ENCODE results near the gene OPCML.

The OPCML gene

DNA sequence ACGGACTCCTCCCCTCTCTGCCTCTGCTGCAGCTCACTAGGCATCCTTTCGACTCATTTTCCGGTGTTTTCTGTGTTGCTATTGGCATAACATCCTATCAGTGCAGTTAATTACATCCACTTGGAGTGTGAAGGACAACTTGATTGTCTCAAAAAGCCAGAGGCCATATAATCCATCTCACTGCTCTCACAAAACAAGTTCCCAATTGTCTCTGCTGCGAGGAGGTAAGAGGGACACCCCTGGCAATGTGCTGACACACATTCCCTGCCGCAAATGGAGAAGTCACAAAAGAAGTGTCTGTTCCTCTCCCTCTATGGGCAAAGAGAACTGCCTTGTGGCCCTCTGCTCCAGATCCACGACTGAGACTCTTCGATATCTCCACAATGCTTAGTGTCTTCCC lies 618.4 kb downstream of the OPCML start (continued):
- TF ChIP-seq, protein P1, sequence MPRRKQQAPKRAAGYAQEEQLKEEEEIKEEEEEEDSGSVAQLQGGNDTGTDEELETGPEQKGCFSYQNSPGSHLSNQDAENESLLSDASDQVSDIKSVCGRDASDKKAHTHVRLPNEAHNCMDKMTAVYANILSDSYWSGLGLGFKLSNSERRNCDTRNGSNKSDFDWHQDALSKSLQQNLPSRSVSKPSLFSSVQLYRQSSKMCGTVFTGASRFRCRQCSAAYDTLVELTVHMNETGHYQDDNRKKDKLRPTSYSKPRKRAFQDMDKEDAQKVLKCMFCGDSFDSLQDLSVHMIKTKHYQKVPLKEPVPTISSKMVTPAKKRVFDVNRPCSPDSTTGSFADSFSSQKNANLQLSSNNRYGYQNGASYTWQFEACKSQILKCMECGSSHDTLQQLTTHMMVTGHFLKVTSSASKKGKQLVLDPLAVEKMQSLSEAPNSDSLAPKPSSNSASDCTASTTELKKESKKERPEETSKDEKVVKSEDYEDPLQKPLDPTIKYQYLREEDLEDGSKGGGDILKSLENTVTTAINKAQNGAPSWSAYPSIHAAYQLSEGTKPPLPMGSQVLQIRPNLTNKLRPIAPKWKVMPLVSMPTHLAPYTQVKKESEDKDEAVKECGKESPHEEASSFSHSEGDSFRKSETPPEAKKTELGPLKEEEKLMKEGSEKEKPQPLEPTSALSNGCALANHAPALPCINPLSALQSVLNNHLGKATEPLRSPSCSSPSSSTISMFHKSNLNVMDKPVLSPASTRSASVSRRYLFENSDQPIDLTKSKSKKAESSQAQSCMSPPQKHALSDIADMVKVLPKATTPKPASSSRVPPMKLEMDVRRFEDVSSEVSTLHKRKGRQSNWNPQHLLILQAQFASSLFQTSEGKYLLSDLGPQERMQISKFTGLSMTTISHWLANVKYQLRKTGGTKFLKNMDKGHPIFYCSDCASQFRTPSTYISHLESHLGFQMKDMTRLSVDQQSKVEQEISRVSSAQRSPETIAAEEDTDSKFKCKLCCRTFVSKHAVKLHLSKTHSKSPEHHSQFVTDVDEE (CRISPR knock-in tag; IDR thresholded peaks at IDR 0.05), result no peak
- no peak for TF ChIP-seq ARNTL (CRISPR knock-in tag; IDR thresholded peaks at IDR 0.05; ENCODE audit: borderline replicate concordance, low read depth)
- TF ChIP-seq, protein P2, sequence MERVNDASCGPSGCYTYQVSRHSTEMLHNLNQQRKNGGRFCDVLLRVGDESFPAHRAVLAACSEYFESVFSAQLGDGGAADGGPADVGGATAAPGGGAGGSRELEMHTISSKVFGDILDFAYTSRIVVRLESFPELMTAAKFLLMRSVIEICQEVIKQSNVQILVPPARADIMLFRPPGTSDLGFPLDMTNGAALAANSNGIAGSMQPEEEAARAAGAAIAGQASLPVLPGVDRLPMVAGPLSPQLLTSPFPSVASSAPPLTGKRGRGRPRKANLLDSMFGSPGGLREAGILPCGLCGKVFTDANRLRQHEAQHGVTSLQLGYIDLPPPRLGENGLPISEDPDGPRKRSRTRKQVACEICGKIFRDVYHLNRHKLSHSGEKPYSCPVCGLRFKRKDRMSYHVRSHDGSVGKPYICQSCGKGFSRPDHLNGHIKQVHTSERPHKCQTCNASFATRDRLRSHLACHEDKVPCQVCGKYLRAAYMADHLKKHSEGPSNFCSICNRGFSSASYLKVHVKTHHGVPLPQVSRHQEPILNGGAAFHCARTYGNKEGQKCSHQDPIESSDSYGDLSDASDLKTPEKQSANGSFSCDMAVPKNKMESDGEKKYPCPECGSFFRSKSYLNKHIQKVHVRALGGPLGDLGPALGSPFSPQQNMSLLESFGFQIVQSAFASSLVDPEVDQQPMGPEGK (CRISPR knock-in tag; IDR thresholded peaks at IDR 0.05; ENCODE audit: borderline replicate concordance), result no peak
- no peak for TF ChIP-seq PPARA (CRISPR knock-in tag; IDR thresholded peaks at IDR 0.05; ENCODE audit: borderline replicate concordance)
- no peak for TF ChIP-seq ZNF8 (CRISPR knock-in tag; IDR thresholded peaks at IDR 0.05)
- TF ChIP-seq, protein P3, sequence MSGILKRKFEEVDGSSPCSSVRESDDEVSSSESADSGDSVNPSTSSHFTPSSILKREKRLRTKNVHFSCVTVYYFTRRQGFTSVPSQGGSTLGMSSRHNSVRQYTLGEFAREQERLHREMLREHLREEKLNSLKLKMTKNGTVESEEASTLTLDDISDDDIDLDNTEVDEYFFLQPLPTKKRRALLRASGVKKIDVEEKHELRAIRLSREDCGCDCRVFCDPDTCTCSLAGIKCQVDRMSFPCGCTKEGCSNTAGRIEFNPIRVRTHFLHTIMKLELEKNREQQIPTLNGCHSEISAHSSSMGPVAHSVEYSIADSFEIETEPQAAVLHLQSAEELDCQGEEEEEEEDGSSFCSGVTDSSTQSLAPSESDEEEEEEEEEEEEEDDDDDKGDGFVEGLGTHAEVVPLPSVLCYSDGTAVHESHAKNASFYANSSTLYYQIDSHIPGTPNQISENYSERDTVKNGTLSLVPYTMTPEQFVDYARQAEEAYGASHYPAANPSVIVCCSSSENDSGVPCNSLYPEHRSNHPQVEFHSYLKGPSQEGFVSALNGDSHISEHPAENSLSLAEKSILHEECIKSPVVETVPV (CRISPR knock-in tag; IDR thresholded peaks at IDR 0.05), result no peak
- TF ChIP-seq ESRRG (CRISPR knock-in tag; IDR thresholded peaks at IDR 0.05), result no peak
- no peak for TF ChIP-seq ZC3H10 (CRISPR knock-in tag; IDR thresholded peaks at IDR 0.05)
- TF ChIP-seq ZNF70 (CRISPR knock-in tag; IDR thresholded peaks at IDR 0.05), result no peak
- TF ChIP-seq SNAI2 (CRISPR knock-in tag; IDR thresholded peaks at IDR 0.05), result no peak

DNA sequence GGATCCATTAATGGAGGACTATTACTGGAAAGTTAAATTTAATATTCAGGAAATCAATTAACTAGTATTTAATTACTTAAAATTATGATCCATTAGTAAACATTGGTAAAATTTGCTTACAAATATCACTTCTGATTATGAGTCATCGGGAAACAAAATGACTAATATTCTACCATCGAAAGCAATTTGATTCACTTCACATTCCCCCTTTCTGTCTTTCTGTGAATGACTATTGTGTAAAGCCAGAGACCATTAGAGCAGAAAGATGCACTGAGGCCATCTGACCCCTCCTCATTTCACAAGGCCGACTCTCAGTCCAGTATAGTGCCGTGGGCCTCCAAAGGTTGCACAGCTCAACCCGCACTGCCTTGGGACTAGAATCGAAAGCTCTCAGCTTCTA lies 619.0 kb downstream of the OPCML start:
- TF ChIP-seq GLIS3 (CRISPR knock-in tag; IDR thresholded peaks at IDR 0.05) (no peak), ISL1 (CRISPR knock-in tag; IDR thresholded peaks at IDR 0.05) (no peak), OSR1 (CRISPR knock-in tag; IDR thresholded peaks at IDR 0.05) (no peak)
- TF ChIP-seq, protein P3 (CRISPR knock-in tag; IDR thresholded peaks at IDR 0.05), result no peak
- no peak for ATAC-seq

DNA sequence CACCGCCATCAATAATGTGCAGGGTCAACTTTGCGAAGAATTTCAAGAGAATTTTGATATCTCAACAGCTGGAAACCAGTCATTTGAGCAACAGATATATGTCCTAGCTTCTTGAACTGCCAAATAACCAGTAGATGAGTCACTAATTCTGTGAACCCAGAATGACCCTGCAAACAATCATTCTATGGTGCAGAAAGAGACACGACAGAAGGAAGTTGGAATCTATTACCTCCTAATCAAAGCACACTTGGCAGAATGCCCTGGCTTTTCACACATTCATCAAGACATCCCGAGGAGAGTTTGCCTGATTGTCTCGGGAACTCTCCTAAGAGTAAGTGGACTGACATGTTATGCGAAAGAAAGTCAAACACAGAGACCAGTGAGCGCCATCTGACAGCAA lies 621.1 kb downstream of the OPCML start:
- ATAC-seq, result no peak

DNA sequence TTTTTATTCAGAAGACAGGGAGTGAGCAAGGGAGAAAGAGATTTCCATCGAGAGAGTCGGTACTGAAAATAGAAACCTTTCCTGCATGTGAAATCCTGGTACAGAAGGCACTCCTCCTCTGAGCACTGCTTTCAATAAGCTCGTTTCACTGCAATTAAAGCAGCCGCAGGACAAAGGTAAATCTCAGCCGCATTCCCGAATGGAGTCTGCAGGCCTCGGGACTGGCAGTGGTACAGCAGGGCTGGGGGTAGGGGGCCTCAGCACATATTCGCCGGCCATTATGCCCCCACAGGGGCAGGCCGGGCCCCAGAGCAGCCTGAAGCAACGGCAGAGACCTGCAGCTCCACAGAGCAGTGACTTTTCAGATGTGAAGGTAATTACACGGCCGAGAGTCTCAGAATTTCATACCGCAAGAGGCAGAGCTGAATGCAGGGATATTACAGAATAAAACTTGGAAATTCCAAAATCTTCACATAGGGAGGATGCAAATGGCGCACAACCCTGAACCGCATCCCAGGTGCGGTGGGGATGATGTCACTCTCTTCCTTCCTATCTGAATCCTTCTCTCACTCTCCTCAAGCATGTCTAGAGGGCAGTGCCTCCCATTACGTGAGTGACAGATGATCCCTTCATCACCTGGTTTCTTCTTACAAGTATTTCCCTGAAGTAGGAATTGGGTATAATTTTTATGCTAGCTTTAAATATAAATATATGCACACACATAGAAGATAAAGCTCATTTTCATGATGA lies 622.1 kb downstream of the OPCML start:
- TF ChIP-seq ISL1 (CRISPR knock-in tag; IDR thresholded peaks at IDR 0.05) (no peak), OSR1 (CRISPR knock-in tag; IDR thresholded peaks at IDR 0.05) (no peak)
- TF ChIP-seq, protein P4, sequence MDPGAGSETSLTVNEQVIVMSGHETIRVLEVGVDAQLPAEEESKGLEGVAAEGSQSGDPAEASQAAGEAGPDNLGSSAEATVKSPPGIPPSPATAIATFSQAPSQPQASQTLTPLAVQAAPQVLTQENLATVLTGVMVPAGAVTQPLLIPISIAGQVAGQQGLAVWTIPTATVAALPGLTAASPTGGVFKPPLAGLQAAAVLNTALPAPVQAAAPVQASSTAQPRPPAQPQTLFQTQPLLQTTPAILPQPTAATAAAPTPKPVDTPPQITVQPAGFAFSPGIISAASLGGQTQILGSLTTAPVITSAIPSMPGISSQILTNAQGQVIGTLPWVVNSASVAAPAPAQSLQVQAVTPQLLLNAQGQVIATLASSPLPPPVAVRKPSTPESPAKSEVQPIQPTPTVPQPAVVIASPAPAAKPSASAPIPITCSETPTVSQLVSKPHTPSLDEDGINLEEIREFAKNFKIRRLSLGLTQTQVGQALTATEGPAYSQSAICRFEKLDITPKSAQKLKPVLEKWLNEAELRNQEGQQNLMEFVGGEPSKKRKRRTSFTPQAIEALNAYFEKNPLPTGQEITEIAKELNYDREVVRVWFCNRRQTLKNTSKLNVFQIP (CRISPR knock-in tag; IDR thresholded peaks at IDR 0.05; ENCODE audit: borderline replicate concordance, low read depth), result no peak
- no peak for ATAC-seq

More for the DNA sequence above, 621.1 kb downstream of the OPCML start:
- TF ChIP-seq PPARA (CRISPR knock-in tag; IDR thresholded peaks at IDR 0.05; ENCODE audit: borderline replicate concordance), result no peak

DNA sequence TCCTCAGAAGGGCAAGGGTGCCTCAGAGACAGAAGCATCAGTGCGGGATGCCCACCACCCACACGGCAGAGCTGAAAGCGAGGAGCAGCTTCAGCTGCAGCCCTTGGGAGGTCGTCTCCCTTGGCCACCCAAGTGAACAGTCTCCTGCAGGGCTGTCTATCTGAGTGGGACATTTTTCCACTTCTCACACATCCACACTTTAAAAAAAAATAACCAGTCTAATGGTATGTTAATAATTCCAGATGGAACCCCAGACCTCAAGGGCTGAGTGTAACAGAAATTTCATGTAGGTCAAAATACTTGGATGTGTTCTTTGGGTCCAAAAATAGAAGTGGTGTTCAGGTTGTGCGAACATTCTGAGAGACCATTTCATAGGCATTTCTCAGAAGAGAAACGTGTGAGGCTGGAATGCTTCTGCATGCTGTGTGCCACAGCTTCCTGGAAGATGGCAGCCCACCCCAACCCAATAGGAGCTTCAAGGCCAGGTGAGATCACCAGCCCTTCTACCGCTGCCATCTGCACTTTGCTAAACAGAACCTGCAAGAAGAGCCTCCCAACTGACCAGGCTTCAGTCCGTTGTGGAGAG lies 623.2 kb downstream of the OPCML start:
- no peak for ATAC-seq
- TF ChIP-seq ZNF565 (CRISPR knock-in tag; conservative IDR thresholded peaks at IDR 0.05; ENCODE audit: low read depth) (no peak), ARNTL (CRISPR knock-in tag; IDR thresholded peaks at IDR 0.05; ENCODE audit: borderline replicate concordance, low read depth) (no peak), CSDC2 (CRISPR knock-in tag; IDR thresholded peaks at IDR 0.05) (no peak), PPARA (CRISPR knock-in tag; IDR thresholded peaks at IDR 0.05; ENCODE audit: borderline replicate concordance) (no peak), TCF4 (CRISPR knock-in tag; IDR thresholded peaks at IDR 0.05; ENCODE audit: borderline replicate concordance) (no peak), ZNF70 (CRISPR knock-in tag; IDR thresholded peaks at IDR 0.05) (no peak), OSR1 (CRISPR knock-in tag; IDR thresholded peaks at IDR 0.05) (no peak), BACH2 (CRISPR knock-in tag; IDR thresholded peaks at IDR 0.05; ENCODE audit: borderline replicate concordance) (no peak)
- TF ChIP-seq, protein P1 (CRISPR knock-in tag; IDR thresholded peaks at IDR 0.05), result no peak

Measured in SK-N-SH treated with all-trans-retinoic acid at 6 μM for 48 hours (cell line).